ENCODE data around the gene HAUS8. TPM values are rescaled to one million over a fixed set of nuclear protein-coding genes. Genes with fewer than 3 reads are reported as not detected.

HAUS8 gene
- total and polyA plus RNA-seq, 9 of the 15 experiments (the other 6 are each of a cell fraction or from before 2014, with no cell fraction given): 20.5 to 53.2 (median 36.0) TPM

GRCh38 chr19:17006579-17006978, 68.7 kb downstream of the HAUS8 start:
- Histone ChIP-seq H3K36me3 (ENCODE audit: control insufficient read depth, insufficient read depth, low read length) (no peaks in the 10 kb centered on the region), H3K9ac (ENCODE audit: insufficient read depth in 1 of 2, low read depth in 2 of 2, low read length in 2 of 2) (no peak overlapping the region), H3K9me3 (replicated peaks; ENCODE audit: control insufficient read depth, insufficient read depth, low read depth, low read length) (no peaks in the 10 kb centered on the region), H3K4me3 (no peak overlapping the region), H2AFZ (ENCODE audit: low read depth, low read length) (no peak overlapping the region), H3K4me1 (replicated peaks in 1 of 2; ENCODE audit: control insufficient read depth in 2 of 2, insufficient read depth in 2 of 2, low read length in 2 of 2) (no peaks in the 10 kb centered on the region; a peak in 1 of 5 replicates), H3K9me1 (ENCODE audit: control insufficient read depth, insufficient read depth, low read length) (no peaks in the 10 kb centered on the region), H4K20me1 (replicated peaks; ENCODE audit: control insufficient read depth, insufficient read depth, low read length) (no peaks in the 10 kb centered on the region), H3K27me3 (ENCODE audit: control insufficient read depth in 2 of 2, insufficient read depth in 2 of 2, low read length in 2 of 2) (peaks cover 20 to 72% of the 10 kb centered on the region in 2 experiments), H3K79me2 (ENCODE audit: control insufficient read depth, insufficient read depth, low read length) (no peaks in the 10 kb centered on the region), H3K4me2 (ENCODE audit: insufficient read depth, low read length) (no peak overlapping the region), H3K27ac (ENCODE audit: extremely low read depth, low read depth, low read length) (no peak overlapping the region)
- ChIA-PET CTCF (ENCODE audit: low intra/inter-chr PET ratio) (interaction anchor here (0.6 kb wide), 1 partner anchor 35 kb away, joined by 3 read pairs; no protein-coding TSS in a partner anchor), POLR2A (no interaction called here)
- no TSS peak for BruUV-seq (replicated peaks)
- ATAC-seq: no peak
- TF ChIP-seq SIN3B (IDR thresholded peaks at IDR 0.05; ENCODE audit: low read depth): no peak
- peak; percentile 89 for TF ChIP-seq ZFP36 (IDR thresholded peaks at IDR 0.05; ENCODE audit: low read depth, low read length, partially characterized antibody)
- no peak for FAIRE-seq
- 0% methylated on average over 3 of the region's 3 CpGs for WGBS (ENCODE audit: insufficient coverage, low coverage, missing lambda C conversion rate)
- in situ Hi-C loops (cut with MboI): no loop called here
- no peak for DNase-seq (ENCODE audit: extremely low read depth in 1 of 4, low spot score in 3 of 4)
- intact Hi-C loops (cut with micrococcal nuclease): no loop called here

DNA sequence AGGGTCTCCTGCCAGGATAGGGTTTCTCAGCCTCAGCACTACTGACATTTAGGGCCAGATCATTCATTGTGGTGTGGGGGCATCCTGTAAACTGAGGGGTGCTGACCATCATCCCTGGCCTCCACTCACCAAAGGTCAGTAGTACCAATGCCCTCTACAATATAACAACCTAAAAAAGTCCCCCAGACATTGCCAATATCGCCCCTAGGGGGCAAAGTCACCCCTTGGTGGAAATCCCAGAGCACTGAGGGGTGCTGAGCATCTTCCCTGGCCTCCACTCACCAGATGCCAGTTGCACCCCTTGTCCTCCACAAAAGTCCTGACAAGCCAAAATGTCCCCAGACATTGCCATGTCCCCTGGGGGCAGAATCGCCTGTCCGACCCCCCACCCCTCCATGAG, 70.3 kb downstream of the HAUS8 start:
- in situ Hi-C loops (cut with MboI): no loop called here
- 0% methylated on average over 3 of the region's 3 CpGs for WGBS (ENCODE audit: insufficient coverage, low coverage, missing lambda C conversion rate)
- BruUV-seq (replicated peaks): no TSS peak

More for the DNA sequence above, 70.3 kb downstream of the HAUS8 start:
- H3K27ac ChIP-seq (ENCODE audit: extremely low read depth, low read depth, low read length): no peak overlapping the region
- no peaks in the 10 kb centered on the region; a peak in 1 of 5 replicates for H3K4me1 ChIP-seq (replicated peaks in 1 of 2; ENCODE audit: control insufficient read depth in 2 of 2, insufficient read depth in 2 of 2, low read length in 2 of 2)
- TF ChIP-seq, protein P1, sequence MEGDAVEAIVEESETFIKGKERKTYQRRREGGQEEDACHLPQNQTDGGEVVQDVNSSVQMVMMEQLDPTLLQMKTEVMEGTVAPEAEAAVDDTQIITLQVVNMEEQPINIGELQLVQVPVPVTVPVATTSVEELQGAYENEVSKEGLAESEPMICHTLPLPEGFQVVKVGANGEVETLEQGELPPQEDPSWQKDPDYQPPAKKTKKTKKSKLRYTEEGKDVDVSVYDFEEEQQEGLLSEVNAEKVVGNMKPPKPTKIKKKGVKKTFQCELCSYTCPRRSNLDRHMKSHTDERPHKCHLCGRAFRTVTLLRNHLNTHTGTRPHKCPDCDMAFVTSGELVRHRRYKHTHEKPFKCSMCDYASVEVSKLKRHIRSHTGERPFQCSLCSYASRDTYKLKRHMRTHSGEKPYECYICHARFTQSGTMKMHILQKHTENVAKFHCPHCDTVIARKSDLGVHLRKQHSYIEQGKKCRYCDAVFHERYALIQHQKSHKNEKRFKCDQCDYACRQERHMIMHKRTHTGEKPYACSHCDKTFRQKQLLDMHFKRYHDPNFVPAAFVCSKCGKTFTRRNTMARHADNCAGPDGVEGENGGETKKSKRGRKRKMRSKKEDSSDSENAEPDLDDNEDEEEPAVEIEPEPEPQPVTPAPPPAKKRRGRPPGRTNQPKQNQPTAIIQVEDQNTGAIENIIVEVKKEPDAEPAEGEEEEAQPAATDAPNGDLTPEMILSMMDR (IDR thresholded peaks at IDR 0.05 in 2 of 3, conservative IDR thresholded peaks at IDR 0.05 in 1 of 3; ENCODE audit: insufficient read depth in 2 of 3, low read depth in 1 of 3, low read length in 3 of 3): peak; percentile 15 to 29 (median 27); a peak in 2 of 6 replicates
- TF ChIP-seq RAD21 (CRISPR knock-in tag; conservative IDR thresholded peaks at IDR 0.05 in 1 of 2, IDR thresholded peaks at IDR 0.05 in 1 of 2) (peak in 1 of 2 experiments; percentile 13; a peak in 1 of 4 replicates), CCAR2 (IDR thresholded peaks at IDR 0.05; ENCODE audit: low read depth, low read length) (no peak)
- peaks cover 20 to 67% of the 10 kb centered on the region in 2 experiments for H3K27me3 ChIP-seq (ENCODE audit: control insufficient read depth in 2 of 2, insufficient read depth in 2 of 2, low read length in 2 of 2)
- no peak overlapping the region for H2AFZ ChIP-seq (ENCODE audit: low read depth, low read length)
- H3K79me2 ChIP-seq (ENCODE audit: control insufficient read depth, insufficient read depth, low read length): no peaks in the 10 kb centered on the region
- no peaks in the 10 kb centered on the region for H3K36me3 ChIP-seq (ENCODE audit: control insufficient read depth, insufficient read depth, low read length)
- H3K9me3 ChIP-seq (replicated peaks; ENCODE audit: control insufficient read depth, insufficient read depth, low read depth, low read length): no peaks in the 10 kb centered on the region
- H3K9ac ChIP-seq (ENCODE audit: insufficient read depth in 1 of 2, low read depth in 2 of 2, low read length in 2 of 2): no peak overlapping the region
- FAIRE-seq (no peak), ATAC-seq (no peak; the same call in 2 of the 3 replicates), DNase-seq (ENCODE audit: extremely low read depth in 1 of 4, low spot score in 3 of 4) (no peak)
- H3K4me3 ChIP-seq: no peak overlapping the region
- ChIA-PET CTCF (ENCODE audit: low intra/inter-chr PET ratio) (no interaction called here), POLR2A (interaction anchor here (0.6 kb wide), 1 partner anchor 328 kb away, joined by 3 read pairs; no protein-coding TSS in a partner anchor)
- no peaks in the 10 kb centered on the region for H4K20me1 ChIP-seq (replicated peaks; ENCODE audit: control insufficient read depth, insufficient read depth, low read length)
- H3K9me1 ChIP-seq (ENCODE audit: control insufficient read depth, insufficient read depth, low read length): no peaks in the 10 kb centered on the region
- intact Hi-C loops (cut with micrococcal nuclease): no loop called here
- H3K4me2 ChIP-seq (ENCODE audit: insufficient read depth, low read length): no peak overlapping the region
